GM19468 (cell line): ENCODE measurements around the gene SMIM5.

Source experiments
- ATAC-seq: cut with Tn5 transposase; IDR thresholded peaks from one replicate; pipeline ENCODE4 v1.9.1; 2021; ENCODE audit warnings: mild to moderate bottlenecking, moderate library complexity, moderate number of reproducible peaks; ENCODE audit not compliant: unreplicated experiment; ENCODE audit errors: extremely low read depth

SMIM5 gene

DNA sequence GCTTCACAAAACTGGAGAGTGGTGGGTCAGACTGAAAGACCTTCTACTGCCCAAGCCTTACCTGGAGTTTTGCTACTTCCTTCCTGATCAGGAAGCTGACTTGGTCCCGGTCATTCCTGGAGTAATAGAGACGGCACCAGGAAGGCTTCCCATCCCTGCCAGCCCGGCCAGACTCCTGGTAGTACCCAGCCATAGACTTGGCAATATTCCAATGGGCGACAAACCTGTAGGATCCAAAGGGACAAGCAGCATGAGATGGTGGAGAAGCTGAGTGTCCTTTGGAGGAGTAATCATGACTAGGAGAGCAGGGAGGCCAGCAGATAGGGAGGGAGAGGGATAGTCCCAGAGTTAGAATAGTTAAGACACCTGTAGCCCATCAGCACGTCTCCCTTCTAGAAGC, 25.0 kb downstream of the SMIM5 start:
- ATAC-seq: no peak

- no peak for ATAC-seq
Measured at GRCh38 chr17:75661531-75661930, 28.3 kb downstream of the SMIM5 start.

DNA sequence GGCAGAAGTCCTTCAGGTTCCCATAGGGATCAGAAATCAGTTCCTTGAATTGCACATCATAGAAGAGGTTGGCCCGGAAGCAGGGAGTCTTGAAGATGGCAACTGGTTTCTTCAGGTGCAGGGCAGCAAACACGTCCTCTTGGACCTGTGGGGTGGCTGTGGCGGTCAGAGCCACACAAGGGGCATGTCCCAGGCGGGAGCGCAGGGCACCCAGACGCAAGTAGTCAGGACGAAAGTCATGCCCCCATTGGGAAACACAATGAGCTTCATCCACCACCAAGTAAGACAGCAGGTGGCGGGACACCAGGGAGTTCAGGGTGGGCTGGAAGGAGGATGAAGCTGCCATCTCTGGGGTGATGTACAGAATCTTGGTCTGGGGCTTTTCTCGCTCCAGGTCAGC, 29.3 kb downstream of the SMIM5 start:
- no peak for ATAC-seq

DNA sequence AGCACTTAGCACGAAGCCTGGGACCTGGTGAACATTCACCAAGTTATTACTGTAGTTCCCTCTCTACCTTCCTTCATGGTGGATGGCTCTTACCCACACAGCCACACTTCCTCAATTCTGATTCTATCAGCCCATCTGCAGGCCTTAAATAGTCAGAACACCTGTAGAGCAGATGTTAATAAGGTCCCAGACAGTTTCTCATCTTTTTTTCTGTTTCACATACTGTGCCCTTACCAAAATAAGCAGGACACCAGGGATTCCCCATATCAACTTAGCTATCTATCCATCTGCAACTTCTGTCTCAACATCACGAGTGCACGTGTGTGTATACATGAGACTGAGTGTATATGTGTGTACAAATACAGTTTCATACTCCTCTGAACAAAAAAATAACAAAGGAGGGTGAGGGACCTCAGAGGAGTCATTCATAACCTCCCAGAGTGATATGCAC, 30.9 kb downstream of the SMIM5 start:
- peak; percentile 61 for ATAC-seq

- no peak for ATAC-seq
Measured at GRCh38 chr17:75665981-75666380, 32.7 kb downstream of the SMIM5 start.

DNA sequence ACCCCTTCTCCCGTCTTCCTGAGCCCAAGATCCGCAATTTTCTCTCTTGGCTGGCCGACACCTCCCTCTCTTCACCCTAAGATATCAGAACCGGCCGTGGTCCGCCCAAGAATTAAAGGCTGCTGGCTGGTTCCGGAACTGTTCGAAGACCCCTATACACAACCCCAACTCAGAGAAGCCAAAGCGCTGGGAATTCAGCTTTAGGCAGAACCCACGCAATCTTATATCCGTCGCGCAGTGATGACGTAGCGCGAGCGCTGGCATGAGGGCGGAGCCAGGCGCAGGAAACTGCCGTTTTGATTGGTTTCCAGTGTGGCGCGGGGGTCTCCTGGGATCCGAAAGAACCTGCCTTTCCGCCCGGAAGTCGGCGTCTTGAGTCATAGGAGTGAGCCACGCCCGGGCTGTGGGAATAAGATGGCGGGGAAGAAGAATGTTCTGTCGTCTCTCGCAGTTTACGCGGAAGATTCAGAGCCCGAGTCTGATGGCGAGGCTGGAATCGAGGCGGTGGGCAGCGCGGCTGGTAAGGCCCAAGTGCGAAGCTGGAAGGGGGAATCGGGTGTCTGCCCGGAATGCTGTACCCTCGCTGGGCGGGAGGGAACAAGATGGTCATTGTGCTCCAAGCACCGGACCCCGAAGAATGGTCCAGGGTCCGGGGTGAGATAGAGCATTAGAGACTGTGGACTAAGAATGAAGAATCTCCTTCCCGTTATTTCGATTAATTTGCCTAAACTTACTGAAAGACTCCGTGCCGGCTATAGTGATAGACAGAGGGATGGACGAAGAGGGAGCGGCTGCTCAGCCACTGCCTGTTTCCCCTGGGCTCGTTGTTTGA, 33.9 kb downstream of the SMIM5 start, which contains the start of the genes RECQL5 and SAP30BP:
Gene RECQL5 (minus strand): TSS at position 196 of the 832 bp plus-strand sequence. CDS start 597 bp downstream, outside the sequence.
Gene SAP30BP (plus strand): TSS at position 380 of the 832 bp plus-strand sequence. CDS start 35 bp downstream, at position 415.
- ATAC-seq: peak; percentile 18

- ATAC-seq: no peak
Measured at GRCh38 chr17:75667825-75668224, 34.6 kb downstream of the SMIM5 start.

GRCh38 chr17:75668489-75668888, 35.3 kb downstream of the SMIM5 start:
- ATAC-seq: no peak

- no peak for ATAC-seq
Measured at GRCh38 chr17:75670868-75671267, 37.6 kb downstream of the SMIM5 start.

- no peak for ATAC-seq
Measured at GRCh38 chr17:75672011-75672410, 38.8 kb downstream of the SMIM5 start.

GRCh38 chr17:75673487-75673886, 40.3 kb downstream of the SMIM5 start:
- no peak for ATAC-seq

GRCh38 chr17:75676461-75676860, 43.2 kb downstream of the SMIM5 start:
- no peak for ATAC-seq

- ATAC-seq: no peak
Measured at GRCh38 chr17:75679706-75680211, 46.5 kb downstream of the SMIM5 start.

DNA sequence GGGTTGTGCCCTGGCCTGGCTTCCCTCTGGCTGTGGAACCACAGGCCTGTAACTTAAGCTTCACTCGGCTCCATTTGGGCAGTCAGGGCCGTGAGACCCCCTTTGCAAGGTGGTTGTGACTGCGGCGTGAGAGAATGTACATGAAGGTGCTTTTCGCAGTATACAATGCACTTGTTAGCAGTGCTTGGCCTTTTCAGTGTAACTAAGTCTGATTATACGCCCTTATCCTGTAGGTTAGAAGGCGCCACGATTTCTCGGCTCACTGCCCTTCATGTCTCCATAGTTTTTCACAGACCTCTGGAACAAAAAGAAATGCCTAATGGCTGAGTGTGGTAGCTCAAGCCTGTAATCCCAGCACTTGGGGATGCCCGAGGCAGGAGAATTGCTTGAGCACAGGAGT, 47.2 kb downstream of the SMIM5 start:
- no peak for ATAC-seq

- ATAC-seq: no peak
Measured at GRCh38 chr17:75681289-75681688, 48.1 kb downstream of the SMIM5 start.

DNA sequence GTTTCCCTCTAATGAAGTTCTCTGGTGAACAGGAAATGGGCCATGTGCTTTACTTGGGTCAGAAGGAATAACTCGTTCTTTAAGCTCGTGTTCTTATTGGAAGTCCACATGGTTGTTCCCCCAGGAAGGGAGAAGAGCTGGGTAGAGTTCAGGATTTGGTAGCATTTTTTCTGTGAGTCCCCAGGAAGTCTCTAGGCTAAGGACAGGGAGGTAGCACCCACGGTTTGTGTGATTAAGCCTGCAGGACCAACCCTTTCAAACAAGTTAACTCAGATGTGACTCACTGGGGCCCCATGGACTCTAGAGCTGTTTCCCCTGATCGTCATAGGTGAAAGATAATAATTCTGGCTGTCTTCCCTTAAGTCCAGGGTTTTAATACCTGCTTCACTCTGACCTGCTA, 50.3 kb downstream of the SMIM5 start:
- no peak for ATAC-seq

DNA sequence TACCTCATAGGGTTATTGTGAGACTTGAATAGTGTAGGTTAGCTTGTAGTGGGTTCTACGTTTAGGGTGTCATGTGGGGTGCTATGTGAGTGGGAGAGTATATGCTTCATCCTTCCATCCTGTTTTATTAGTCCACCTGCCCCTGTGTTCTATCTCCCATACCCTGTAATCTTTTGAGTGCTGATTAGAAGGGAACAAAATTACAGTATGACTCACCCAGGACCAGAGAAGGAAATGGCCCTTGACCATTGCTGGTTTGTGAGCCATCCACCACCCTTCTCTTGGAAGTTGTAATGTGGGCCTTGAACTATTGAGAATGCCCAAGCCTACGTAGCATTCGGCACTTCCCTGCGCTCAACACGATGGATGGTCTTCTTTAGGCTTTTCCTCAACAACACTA, 51.0 kb downstream of the SMIM5 start:
- ATAC-seq: no peak

DNA sequence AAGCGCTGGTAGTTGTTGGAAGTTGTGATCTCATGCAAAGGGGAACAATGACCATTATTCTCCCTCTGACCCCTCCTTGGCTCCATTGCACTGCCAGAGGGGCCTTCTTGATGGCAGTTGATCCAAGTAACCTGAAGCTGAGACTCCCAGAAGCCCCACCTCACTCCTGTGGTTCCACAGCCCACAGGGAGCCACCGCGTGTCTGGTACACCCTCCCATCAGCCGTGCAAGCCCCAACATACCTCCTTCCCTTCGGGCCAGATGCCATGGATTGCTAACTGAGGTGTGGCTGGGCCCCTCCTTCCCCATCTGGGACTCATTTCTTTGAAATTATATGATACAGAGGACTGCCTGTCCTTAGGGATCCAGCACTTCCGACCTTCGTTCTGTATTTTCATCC, 51.7 kb downstream of the SMIM5 start:
- no peak for ATAC-seq

DNA sequence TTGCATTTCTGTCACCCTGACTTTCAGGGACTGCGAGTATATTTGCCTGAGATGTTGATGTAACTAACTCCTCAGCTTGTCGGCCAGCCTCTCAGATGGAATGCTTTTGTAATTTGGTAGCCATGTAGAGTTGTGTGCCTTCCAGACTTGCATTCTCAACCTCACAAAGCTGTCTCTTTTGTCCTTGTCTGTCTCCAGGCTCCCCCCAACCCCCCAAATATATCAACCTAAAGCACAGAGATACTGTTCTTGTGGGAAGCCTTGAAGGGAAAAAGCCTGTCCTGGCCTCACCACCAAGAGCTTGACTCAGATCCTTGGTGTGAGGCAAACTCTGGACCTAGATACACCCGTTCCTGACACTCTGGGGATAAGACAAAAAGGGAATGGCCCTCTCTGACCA, 52.3 kb downstream of the SMIM5 start:
- no peak for ATAC-seq

- ATAC-seq: no peak
Measured at GRCh38 chr17:75688209-75688825, 55.1 kb downstream of the SMIM5 start.

DNA sequence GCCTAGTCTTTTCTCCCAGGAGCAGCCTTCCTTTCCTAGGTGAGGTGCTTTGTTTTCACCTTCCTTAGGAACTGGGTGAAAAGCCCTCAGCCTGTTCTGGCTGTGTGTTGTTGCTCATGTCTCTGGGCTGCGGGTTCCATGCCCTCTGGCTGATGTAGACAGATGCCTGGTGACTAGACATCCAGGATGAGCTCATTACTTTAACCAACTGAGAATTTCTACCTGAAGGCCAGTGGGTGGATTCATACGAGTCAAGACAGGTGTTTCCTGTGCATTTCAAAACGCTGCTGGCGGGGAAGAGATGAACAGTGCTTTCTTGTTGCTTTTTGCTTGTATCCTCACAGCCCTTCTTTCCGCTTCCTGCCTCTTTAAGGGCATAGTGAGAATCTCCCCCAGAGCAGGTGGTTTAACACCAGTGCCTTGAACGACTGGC, 56.2 kb downstream of the SMIM5 start:
- ATAC-seq: no peak
